Mucosa of descending colon (tissue), 3 donors: ENCODE results near the gene SULT2B1. TPM values are rescaled to one million over a fixed set of nuclear protein-coding genes. Genes with fewer than 3 reads are reported as not detected.
A peak's percentile ranks its signal among the peaks of the same experiment; 100 is the strongest.

Source experiments
- ATAC-seq: fragments of 200-7000 bp; cut with Tn5 transposase; one replicate; pipeline ENCODE4 v1.9.1; 2020; ENCODE audit warnings: mild to moderate bottlenecking, moderate library complexity
- DNase-seq, 3 donors: peaks; one replicate each; pipeline ENCODE4 v3.0.0-alpha.2; 2020
- H3K36me3 ChIP-seq: fragments of 200-600 bp; one replicate; pipeline ENCODE4 v1.8.0; 2021; ENCODE audit warnings: low read depth, mild to moderate bottlenecking
- H3K4me1 ChIP-seq: fragments of 200-600 bp; one replicate; pipeline ENCODE4 v1.8.0; 2021; ENCODE audit warnings: low read depth, mild to moderate bottlenecking
- H3K4me3 ChIP-seq: fragments of 200-600 bp; one replicate; pipeline ENCODE4 v1.8.0; 2021; ENCODE audit warnings: mild to moderate bottlenecking
- H3K9me3 ChIP-seq: fragments of 200-600 bp; one replicate; pipeline ENCODE4 v1.8.0; 2021; ENCODE audit warnings: mild to moderate bottlenecking
- CTCF ChIP-seq: fragments of 200-600 bp; IDR thresholded peaks from one replicate; pipeline ENCODE4 v1.8.0; 2022; ENCODE audit warnings: antibody characterized with exemption, mild to moderate bottlenecking
- intact Hi-C, 2 donors: fragments of 100-400 bp; cut with DNase I in 1 of 2; cut with micrococcal nuclease in 1 of 2; formaldehyde crosslinking; loops; one replicate each; pipeline versions ENCODE4 v1.11.0 to v1.11.1; 2022; cut with DNase I, micrococcal nuclease
- total RNA-seq, 3 donors: library from RNA; stranded (reverse); fragmentation: NEBNext Ultra II Directional in 2 of 3; extraction: Animal tissue kit (Norgen Biotek cat#: 25700) in 2 of 3; gene quantifications; one replicate each; pipeline versions ENCODE4 v1.2.1 to v1.2.4, GENCODE V29; 2021 to 2023
- donor health status: DM: no; HTN: no; CAD: no; lungs with moderate emphysema.
- donor health status: DM: no; HTN: no; CAD: no.
- donor health status: DM: no; HTN: yes; CAD: no.

The SULT2B1 gene
- total RNA-seq, 3 donors from 2014 or later: 0.51 to 3.1 (median 1.1) TPM

- Histone ChIP-seq H3K4me1 (peaks cover 10% of the 10 kb centered on the region), H3K9me3 (no peaks in the 10 kb centered on the region), H3K4me3 (no peak overlapping the region), H3K36me3 (no peaks in the 10 kb centered on the region)
- no peak for TF ChIP-seq CTCF
- DNase-seq (peak; percentile 93 to 96 (median 94)), ATAC-seq (peak; percentile 94)
- intact Hi-C loops: no loop called here
Measured at GRCh38 chr19:48558018-48558684, 6.2 kb downstream of the SULT2B1 start.

- H3K36me3 ChIP-seq: no peaks in the 10 kb centered on the region
- ATAC-seq (no peak), DNase-seq (no peak)
- H3K4me1 ChIP-seq: peaks cover 4% of the 10 kb centered on the region
- TF ChIP-seq CTCF: no peak
- no peak overlapping the region for H3K4me3 ChIP-seq
- H3K9me3 ChIP-seq: no peaks in the 10 kb centered on the region
- intact Hi-C loops: no loop called here
Measured at GRCh38 chr19:48560095-48560530, 8.1 kb downstream of the SULT2B1 start.

GRCh38 chr19:48561412-48561811 is 9.4 kb downstream of the SULT2B1 start:
- H3K9me3 ChIP-seq: no peaks in the 10 kb centered on the region

GRCh38 chr19:48565090-48565489 is 13.1 kb downstream of the SULT2B1 start:
- intact Hi-C loops: no loop called here
- H3K4me3 ChIP-seq: no peak overlapping the region
- ATAC-seq (no peak), DNase-seq (no peak)
- no peaks in the 10 kb centered on the region for H3K4me1 ChIP-seq
- no peaks in the 10 kb centered on the region for H3K36me3 ChIP-seq
- TF ChIP-seq CTCF: no peak
- no peaks in the 10 kb centered on the region for H3K9me3 ChIP-seq

More at GRCh38 chr19:48561412-48561811, 9.4 kb downstream of the SULT2B1 start:
- no peak for ATAC-seq
- TF ChIP-seq CTCF: no peak
- H3K4me1 ChIP-seq: peaks cover 4% of the 10 kb centered on the region
- intact Hi-C loops: no loop called here
- no peak overlapping the region for H3K4me3 ChIP-seq
- no peaks in the 10 kb centered on the region for H3K36me3 ChIP-seq
- no peak for DNase-seq

- no peaks in the 10 kb centered on the region for H3K9me3 ChIP-seq
- TF ChIP-seq CTCF: no peak
- H3K4me3 ChIP-seq: no peak overlapping the region
- ATAC-seq: peak; percentile 92
- intact Hi-C loops: no loop called here
- no peaks in the 10 kb centered on the region for H3K4me1 ChIP-seq
- no peaks in the 10 kb centered on the region for H3K36me3 ChIP-seq
- DNase-seq: peak; percentile 64 to 78 (median 69)
Measured at GRCh38 chr19:48568345-48568886, 16.4 kb downstream of the SULT2B1 start.
